K562 (cell line): ENCODE results near the gene SETD7. TPM values are rescaled to one million over a fixed set of nuclear protein-coding genes. Genes with fewer than 3 reads are reported as not detected.

Experiments
- ATAC-seq: fragments of 200-7000 bp; cut with Tn5 transposase; 3 replicates; pipeline ENCODE4 v1.9.1; 2020; ENCODE audit warnings: moderate library complexity
- BruUV-seq: library from RNA; stranded (reverse); fragments of 400-500 nt; replicated peaks from 2 replicates; lab custom pipeline; 2021; lab: Mats Ljungman, UMichigan
- CTCF ChIA-PET: fragments of 300-600 bp; formaldehyde crosslinking; extraction: SDS; loops from one replicate; lab custom pipeline; 2021; ENCODE audit warnings: low intra/inter-chr PET ratio; lab: Yijun Ruan, JAX
- POLR2A ChIA-PET: fragments of 300-600, 350-650 bp; sonication (Branson Sonifier 250); formaldehyde crosslinking; extraction: SDS; loops from one replicate; lab custom pipeline; 2021; ENCODE audit warnings: antibody characterized with exemption, inconsistent platforms; lab: Yijun Ruan, JAX
- DNase-seq, 4 experiments: peaks; one replicate each; pipeline versions ENCODE4 v3.0.0 to v3.0.0-alpha.2; 2011 to 2018; ENCODE audit warnings: low spot score in 3 of 4, mixed read lengths in 3 of 4; ENCODE audit errors: extremely low read depth in 1 of 4
- FAIRE-seq: peaks from 2 replicates; lab custom pipeline; 2011; peaks lifted over from hg19 to GRCh38; lab: Jason Lieb, UNC
- H2AFZ ChIP-seq: 2 replicates; pipeline ENCODE4 v1.6.0; 2011; ENCODE audit warnings: low read depth, low read length, control low read depth, inconsistent platforms
- H3K27ac ChIP-seq: fragments of 200-600 bp; 3 replicates; pipeline ENCODE4 v1.8.0; 2011; ENCODE audit warnings: low read depth, mild to moderate bottlenecking, control low read depth, inconsistent platforms, low read length, moderate library complexity, mixed read lengths; ENCODE audit errors: extremely low read depth
- H3K27me3 ChIP-seq, 2 experiments: fragments of 300-600 bp in 1 of 2; 2 replicates in 1 of 2; 3 replicates in 1 of 2; pipeline versions ENCODE4 v1.6.0 to v1.8.0; 2011; ENCODE audit warnings: inconsistent platforms in 2 of 2, low read length in 2 of 2, mild to moderate bottlenecking in 1 of 2, mixed read lengths in 1 of 2, moderate library complexity in 1 of 2; ENCODE audit not compliant: control insufficient read depth in 2 of 2, insufficient read depth in 2 of 2
- H3K36me3 ChIP-seq: fragments of 300-600 bp; 3 replicates; pipeline ENCODE4 v1.8.0; 2011; ENCODE audit warnings: mild to moderate bottlenecking, low read length, inconsistent platforms; ENCODE audit not compliant: control insufficient read depth, insufficient read depth
- H3K4me1 ChIP-seq, 2 experiments: fragments of 200-600 bp in 1 of 2; replicated peaks in 1 of 2; 2 replicates in 1 of 2; 3 replicates in 1 of 2; pipeline versions ENCODE4 v1.5.1 to v1.8.0; 2011; ENCODE audit warnings: inconsistent platforms in 2 of 2, low read length in 2 of 2, mild to moderate bottlenecking in 1 of 2, mixed read lengths in 1 of 2, moderate library complexity in 1 of 2; ENCODE audit not compliant: control insufficient read depth in 2 of 2, insufficient read depth in 2 of 2
- H3K4me2 ChIP-seq: 2 replicates; pipeline ENCODE4 v1.6.1; 2011; ENCODE audit warnings: low read length, control low read depth, inconsistent platforms, mixed read lengths; ENCODE audit not compliant: insufficient read depth
- H3K4me3 ChIP-seq: fragments of 200-600 bp; sonication (generic), shearing (Covaris generic); 2 replicates; pipeline ENCODE4 v1.5.1; 2016; ENCODE audit warnings: control low read depth, inconsistent platforms
- H3K79me2 ChIP-seq: fragments of 200-600 bp; 3 replicates; pipeline ENCODE4 v1.8.0; 2011; ENCODE audit warnings: low read length, inconsistent platforms; ENCODE audit not compliant: control insufficient read depth, insufficient read depth
- H3K9ac ChIP-seq, 2 experiments: 2 replicates each; pipeline versions ENCODE4 v1.6.0 to v1.6.1; 2011; ENCODE audit warnings: low read depth in 2 of 2, low read length in 2 of 2, control low read depth in 1 of 2, inconsistent platforms in 1 of 2, mild to moderate bottlenecking in 1 of 2, mixed read lengths in 1 of 2; ENCODE audit not compliant: insufficient read depth in 1 of 2
- H3K9me1 ChIP-seq: one replicate; pipeline ENCODE4 v1.6.0; 2011; ENCODE audit warnings: inconsistent platforms, mild to moderate bottlenecking, low read length, moderate library complexity; ENCODE audit not compliant: control insufficient read depth, insufficient read depth
- H3K9me3 ChIP-seq: replicated peaks from 2 replicates; pipeline ENCODE4 v1.5.1; 2011; ENCODE audit warnings: low read depth, low read length, inconsistent platforms; ENCODE audit not compliant: control insufficient read depth, insufficient read depth
- H4K20me1 ChIP-seq: replicated peaks from 2 replicates; pipeline ENCODE4 v1.6.1; 2011; ENCODE audit warnings: low read length, inconsistent platforms, mixed read lengths; ENCODE audit not compliant: control insufficient read depth, insufficient read depth
- CBX8 ChIP-seq: fragments of 200-600 bp; sonication (generic); IDR thresholded peaks from 2 replicates; pipeline ENCODE4 v1.6.1; 2012; ENCODE audit warnings: borderline replicate concordance, mixed run types, low read depth, mild to moderate bottlenecking, moderate library complexity, mixed read lengths, low read length, control low read depth, inconsistent platforms; ENCODE audit not compliant: poor library complexity, severe bottlenecking; ENCODE audit errors: extremely low read depth
- CC2D1A ChIP-seq: fragments of 450-650 bp; IDR thresholded peaks from 2 replicates; pipeline ENCODE4 v1.6.1; 2017; ENCODE audit warnings: mild to moderate bottlenecking
- ELF2 ChIP-seq: fragments of 250-450 bp; sonication (Bioruptor Pico); IDR thresholded peaks from 2 replicates; pipeline ENCODE4 v1.5.0; 2021; ENCODE audit warnings: mild to moderate bottlenecking
- L3MBTL2 ChIP-seq: fragments of 450-650 bp; IDR thresholded peaks from 2 replicates; pipeline ENCODE4 v1.6.1; 2016; ENCODE audit warnings: mild to moderate bottlenecking, moderate library complexity
- MAFF ChIP-seq: IDR thresholded peaks from 2 replicates; pipeline ENCODE4 v1.6.1; 2012; ENCODE audit warnings: low read length, improper control_type of control experiment
- NFE2 ChIP-seq: IDR thresholded peaks from 2 replicates; pipeline ENCODE4 v1.6.1; 2014; ENCODE audit warnings: antibody characterized with exemption, low read depth
- POLR2AphosphoS5 ChIP-seq: IDR thresholded peaks from 2 replicates; pipeline ENCODE4 v1.6.1; 2011; ENCODE audit warnings: mild to moderate bottlenecking, low read depth, low read length, moderate library complexity; ENCODE audit not compliant: control insufficient read depth, insufficient read depth
- SRF ChIP-seq, 2 experiments: fragments of 250-450, 450-650 bp in 1 of 2; sonication (Bioruptor Pico) in 1 of 2; sonication (generic) in 1 of 2; formaldehyde crosslinking; IDR thresholded peaks; 2 replicates each; pipeline versions ENCODE4 v1.5.0 to v1.5.1; 2020 to 2022; ENCODE audit warnings: mild to moderate bottlenecking in 1 of 2, missing genetic modification reagents in 1 of 2
- TAF15 ChIP-seq: fragments of 200-400 bp; formaldehyde crosslinking; IDR thresholded peaks from 2 replicates; pipeline ENCODE4 v1.6.1; 2017; ENCODE audit warnings: mild to moderate bottlenecking, low read depth, low read length, moderate library complexity
- TFE3 ChIP-seq: fragments of 450-650 bp; formaldehyde crosslinking; IDR thresholded peaks from 2 replicates; pipeline ENCODE4 v1.4.0; 2020; ENCODE audit warnings: mild to moderate bottlenecking, mixed read lengths
- ZBTB11 ChIP-seq, 3 experiments: fragments of 200-800 bp in 1 of 3; fragments of 250-450 bp in 1 of 3; fragments of 450-650 bp in 1 of 3; sonication (Bioruptor Pico) in 1 of 3; sonication (Bioruptor generic) in 1 of 3; formaldehyde crosslinking in 1 of 3; IDR thresholded peaks; 2 replicates each; pipeline versions ENCODE4 v1.6.1 to v1.8.0; 2016 to 2022; ENCODE audit warnings: mild to moderate bottlenecking in 2 of 3, missing genetic modification characterization in 2 of 3, missing compliant biosample characterization in 1 of 3, moderate library complexity in 1 of 3
- ZBTB33 ChIP-seq: sonication (generic); formaldehyde crosslinking; IDR thresholded peaks from 2 replicates; pipeline ENCODE4 v1.8.1; 2023; ENCODE audit warnings: mild to moderate bottlenecking, missing genetic modification reagents
- ZNF583 ChIP-seq: fragments of 250-450 bp; sonication (Bioruptor Pico); IDR thresholded peaks from 2 replicates; pipeline ENCODE4 v1.4.0; 2020
- ZSCAN32 ChIP-seq: fragments of 450-650 bp; formaldehyde crosslinking; IDR thresholded peaks from 2 replicates; pipeline ENCODE4 v1.4.0; 2020; ENCODE audit warnings: mild to moderate bottlenecking, moderate library complexity
- ZZZ3 ChIP-seq: fragments of 450-650 bp; IDR thresholded peaks from 2 replicates; pipeline ENCODE4 v1.6.1; 2016; ENCODE audit warnings: antibody characterized with exemption, mild to moderate bottlenecking, moderate library complexity
- WGBS: fragments of 100-300 bp; shearing (Covaris generic); methylation state at CpG from one replicate; pipeline ENCODE4 v1.1.6; 2016; ENCODE audit warnings: low coverage, mixed read lengths; ENCODE audit not compliant: insufficient coverage; ENCODE audit errors: missing lambda C conversion rate; 5-methylcytosine and 5-hydroxymethylcytosine counted together
- in situ Hi-C: fragments of 300-500 bp; cut with MboI; formaldehyde crosslinking; loops from 4 replicates; pipeline ENCODE4 v1.15.0; 2018; ENCODE audit warnings: inconsistent platforms, mixed read lengths
- intact Hi-C: fragments of 100-400 bp; cut with micrococcal nuclease; formaldehyde crosslinking; loops from 2 replicates; pipeline ENCODE4 v1.14.2; 2022
- polyA plus RNA-seq, 8 experiments: library from polyadenylated mRNA; depleted of rRNA in 4 of 8; stranded (reverse) in 5 of 8; unstranded in 3 of 8; fragments of >200 nt; fragmentation: Nextera tagmentation in 2 of 8; fragmentation: Illumina TruSeq in 1 of 8; extraction: Ambion mirVana in 2 of 8; extraction: Trizol in 1 of 8; gene quantifications; 2 replicates each; pipeline versions ENCODE4 v1.2.1 to v1.2.3, GENCODE V29; 2011 to 2014; ENCODE audit warnings: inconsistent platforms in 1 of 8, missing spikeins in 1 of 8
- total RNA-seq, 7 experiments: library from RNA; depleted of rRNA in 6 of 7; stranded (reverse); fragments of >200 nt in 6 of 7; fragmentation: Illumina TruSeq in 2 of 7; extraction: Trizol in 2 of 7; gene quantifications; 2 replicates each; pipeline versions ENCODE4 v1.2.1 to v1.2.3, GENCODE V29; 2011 to 2021; ENCODE audit warnings: low replicate concordance in 1 of 7

Gene SETD7
- total and polyA plus RNA-seq, 9 of the 15 experiments (the other 6 are each of a cell fraction or from before 2014, with no cell fraction given) = 0.37 to 2.4 (median 1.7) TPM

- H3K27me3 ChIP-seq = peaks cover 7 to 8% of the 10 kb centered on the region in 2 experiments
- ChIA-PET POLR2A (interaction anchor here (0.6 kb wide), 1 partner anchor 43 kb away, joined by 3 read pairs; no protein-coding TSS in a partner anchor), CTCF (no interaction called here)
- 0 out of 2 replicates have a peak overlapping the region, but pooled peaks have one; percentile 26 for H2AFZ ChIP-seq
- H3K9ac ChIP-seq = no peak overlapping the region
- in situ Hi-C loops = loop anchor here (5.0 kb wide), 1 partner anchor 47 kb away; no protein-coding TSS in a partner anchor
- peaks cover 7 to 12% of the 10 kb centered on the region in 2 experiments; a peak in 4 of 5 replicates for H3K4me1 ChIP-seq
- no peak overlapping the region for H3K4me2 ChIP-seq
- 41% methylated on average over 3 of the region's 3 CpGs for WGBS
- no peak overlapping the region for H3K4me3 ChIP-seq
- no peaks in the 10 kb centered on the region for H3K9me1 ChIP-seq
- no peaks in the 10 kb centered on the region for H3K9me3 ChIP-seq
- intact Hi-C loops = no loop called here
- TF ChIP-seq NFE2 (no peak), TFE3 (no peak), L3MBTL2 (no peak), POLR2AphosphoS5 (no peak), ZZZ3 (no peak), ZBTB33 (CRISPR knock-in tag) (no peak), SRF (CRISPR knock-in tag; IDR thresholded peaks at IDR 0.05) (no peak), ZNF583 (no peak), TAF15 (no peak), CC2D1A (no peak), ELF2 (CRISPR knock-in tag) (no peak), CBX8 (no peak), MAFF (no peak), ZSCAN32 (no peak), ZBTB11 (CRISPR knock-in tag; IDR thresholded peaks at IDR 0.05) (no peak)
- TF ChIP-seq, all 486 proteins: peak for 0
- DNase-seq (no peak), ATAC-seq (no peak), FAIRE-seq (no peak)
- Histone ChIP-seq H3K79me2 (no peaks in the 10 kb centered on the region), H3K27ac (no peak overlapping the region), H4K20me1 (no peaks in the 10 kb centered on the region), H3K36me3 (no peaks in the 10 kb centered on the region)
- BruUV-seq = no TSS peak
Measured at GRCh38 chr4:139605516-139605915, 49.5 kb upstream of the SETD7 start.
